ENCODE measurements around the gene ZFP69B.
A peak's percentile ranks its signal among the peaks of the same experiment; 100 is the strongest.

ZFP69B gene

GRCh38 chr1:40421431-40422384 lies 28.6 kb upstream of the ZFP69B start (continued):
- TF ChIP-seq ZNF704 (tag by site-specific recombination; IDR thresholded peaks at IDR 0.05) (no peak), ZBTB17 (tag by site-specific recombination; IDR thresholded peaks at IDR 0.05) (peak; percentile 54), KLF17 (tag by site-specific recombination; IDR thresholded peaks at IDR 0.05) (no peak), KLF9 (tag by site-specific recombination; IDR thresholded peaks at IDR 0.05; ENCODE audit: low read depth) (no peak), ZNF121 (tag by site-specific recombination; IDR thresholded peaks at IDR 0.05) (no peak), ZNF140 (tag by site-specific recombination; IDR thresholded peaks at IDR 0.05) (no peak), PRDM10 (tag by site-specific recombination; IDR thresholded peaks at IDR 0.05) (no peak), ZNF843 (tag by site-specific recombination; IDR thresholded peaks at IDR 0.05) (no peak), ZNF324 (tag by site-specific recombination; IDR thresholded peaks at IDR 0.05) (no peak), SCRT2 (tag by site-specific recombination; IDR thresholded peaks at IDR 0.05) (peak; percentile 63; the same call in 1 of the 2 replicates), ZNF639 (tag by site-specific recombination; IDR thresholded peaks at IDR 0.05) (no peak), ZNF501 (tag by site-specific recombination; IDR thresholded peaks at IDR 0.05) (no peak), MEIS1 (CRISPR knock-in tag; IDR thresholded peaks at IDR 0.05; ENCODE audit: borderline replicate concordance) (no peak), HIC1 (tag by site-specific recombination; IDR thresholded peaks at IDR 0.05) (no peak), ZBTB8A (tag by site-specific recombination; IDR thresholded peaks at IDR 0.05) (no peak), PRDM1 (tag by site-specific recombination; IDR thresholded peaks at IDR 0.05) (peak; percentile 47; the same call in 1 of the 2 replicates), ZNF677 (tag by site-specific recombination; IDR thresholded peaks at IDR 0.05) (no peak), BCL6B (tag by site-specific recombination; IDR thresholded peaks at IDR 0.05) (no peak), ZNF768 (tag by site-specific recombination; IDR thresholded peaks at IDR 0.05) (no peak), FEZF1 (tag by site-specific recombination; IDR thresholded peaks at IDR 0.05) (peak; percentile 42; the same call in 1 of the 2 replicates), ZNF433 (tag by site-specific recombination; IDR thresholded peaks at IDR 0.05; ENCODE audit: low read depth) (no peak), MZF1 (tag by site-specific recombination; IDR thresholded peaks at IDR 0.05; ENCODE audit: borderline replicate concordance) (0 out of 2 replicates have a peak, but pooled peaks have one; percentile 56), ZNF571 (tag by site-specific recombination; IDR thresholded peaks at IDR 0.05) (no peak), PRDM4 (tag by site-specific recombination; IDR thresholded peaks at IDR 0.05) (no peak), GLIS2 (tag by site-specific recombination; IDR thresholded peaks at IDR 0.05) (no peak)
